Panc1 (cell line): ENCODE measurements around the gene RBBP5. TPM values are rescaled to one million over a fixed set of nuclear protein-coding genes. Genes with fewer than 3 reads are reported as not detected.

Experiments
- ATAC-seq: fragments of 200-7000 bp; cut with Tn5 transposase; 2 replicates; pipeline ENCODE4 v1.9.1; 2020; ENCODE audit warnings: mild to moderate bottlenecking, moderate library complexity
- BruUV-seq: library from RNA; stranded (reverse); fragments of 400-500 nt; replicated peaks from 2 replicates; lab custom pipeline; 2021; lab: Mats Ljungman, UMichigan
- CTCF ChIA-PET: fragments of 300-600 bp; sonication (Branson Sonifier 250); formaldehyde crosslinking; loops from one replicate; lab custom pipeline; 2022; ENCODE audit warnings: antibody characterized with exemption; lab: Charles Lee
- POLR2A ChIA-PET: fragments of 300-600 bp; sonication (Branson Sonifier 250); formaldehyde crosslinking; loops from one replicate; lab custom pipeline; 2022; ENCODE audit warnings: antibody characterized with exemption; lab: Charles Lee
- DNase-seq: peaks from one replicate; pipeline ENCODE4 v3.0.0-alpha.2; 2010; ENCODE audit warnings: low read depth, low spot score
- H3K27ac ChIP-seq: 2 replicates; pipeline ENCODE4 v1.5.1; 2011; ENCODE audit warnings: mild to moderate bottlenecking, low read length, inconsistent platforms
- H3K27me3 ChIP-seq: fragments of 200-500 bp; sonication (Bioruptor generic); 2 replicates; pipeline ENCODE4 v1.6.0; 2014; ENCODE audit warnings: low read length, inconsistent platforms; ENCODE audit not compliant: control insufficient read depth, insufficient read depth
- H3K36me3 ChIP-seq: fragments of 200-500 bp; sonication (Bioruptor generic); 2 replicates; pipeline ENCODE4 v1.5.1; 2014; ENCODE audit warnings: inconsistent platforms, mild to moderate bottlenecking, low read length, moderate library complexity; ENCODE audit not compliant: control insufficient read depth, insufficient read depth
- H3K4me1 ChIP-seq: 2 replicates; pipeline ENCODE4 v1.5.1; 2011; ENCODE audit warnings: inconsistent platforms, mild to moderate bottlenecking, low read length, moderate library complexity; ENCODE audit not compliant: control insufficient read depth, insufficient read depth
- H3K4me3 ChIP-seq, 2 experiments: 2 replicates each; pipeline ENCODE4 v1.5.1; 2011 to 2012; ENCODE audit warnings: low read depth in 2 of 2, low read length in 2 of 2, mild to moderate bottlenecking in 2 of 2, inconsistent platforms in 1 of 2, moderate library complexity in 1 of 2
- H3K9me3 ChIP-seq: fragments of 200-500 bp; sonication (Bioruptor generic); 2 replicates; pipeline ENCODE4 v1.5.1; 2014; ENCODE audit warnings: low read depth, mild to moderate bottlenecking, inconsistent platforms, low read length, moderate library complexity; ENCODE audit not compliant: control insufficient read depth, insufficient read depth
- POLR2AphosphoS5 ChIP-seq: IDR thresholded peaks from 2 replicates; pipeline ENCODE4 v1.6.1; 2012; ENCODE audit warnings: mild to moderate bottlenecking, low read depth, low read length, moderate library complexity
- REST ChIP-seq, 2 experiments: IDR thresholded peaks; 2 replicates each; pipeline ENCODE4 v1.6.1; 2011 to 2012; ENCODE audit warnings: low read depth in 2 of 2, control low read depth in 1 of 2, low read length in 1 of 2, mild to moderate bottlenecking in 1 of 2, moderate library complexity in 1 of 2; ENCODE audit not compliant: insufficient read depth in 1 of 2
- SIN3A ChIP-seq: IDR thresholded peaks from 2 replicates; pipeline ENCODE4 v1.6.1; 2012; ENCODE audit warnings: low read depth, mild to moderate bottlenecking, low read length, moderate library complexity, borderline replicate concordance; ENCODE audit not compliant: insufficient read depth
- TCF7L2 ChIP-seq: IDR thresholded peaks from 2 replicates; pipeline ENCODE4 v1.6.1; 2011; ENCODE audit warnings: mild to moderate bottlenecking, low read depth, low read length, inconsistent platforms
- in situ Hi-C: cut with HindIII; loops from 2 replicates; pipeline ENCODE4 v1.10.0; 2016; ENCODE audit warnings: low sequenced_read_pairs, low pct_unique_long_range_greater_than_20kb
- intact Hi-C: fragments of 100-400 bp; cut with micrococcal nuclease; formaldehyde crosslinking; loops from one replicate; pipeline ENCODE4 v1.10.0; 2022; ENCODE audit not compliant: unreplicated experiment
- total RNA-seq: library from RNA; stranded (reverse); gene quantifications from one replicate; pipeline ENCODE4 v1.2.1, GENCODE V29; 2021; ENCODE audit not compliant: unreplicated experiment
- TF ChIP-seq, protein P1 (sequence below): fragments of 450-650 bp; IDR thresholded peaks from 2 replicates; pipeline ENCODE4 v1.5.1; 2017; ENCODE audit warnings: mild to moderate bottlenecking

Gene RBBP5
- total RNA-seq, 1 experiment from 2014 or later, result 22.2 TPM

DNA sequence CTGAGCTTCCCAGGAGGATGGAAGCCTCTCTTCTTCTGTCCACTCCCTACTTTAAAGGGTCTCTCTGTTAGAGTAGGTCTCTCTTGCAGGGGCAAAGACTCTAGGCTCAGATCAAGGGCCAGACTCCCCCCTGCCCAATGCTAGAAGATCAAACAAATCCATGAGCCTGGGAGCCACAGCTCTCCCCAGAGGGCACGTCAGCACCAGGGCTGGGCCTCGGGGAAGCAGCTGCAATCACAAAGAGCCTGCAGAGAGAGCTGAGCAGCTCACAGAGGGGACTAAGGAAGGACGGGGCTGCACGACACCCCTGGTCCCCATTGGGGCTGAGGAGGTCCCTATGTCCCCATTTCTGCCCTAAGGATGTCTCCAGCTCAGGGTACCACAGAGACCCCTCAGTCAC is 74.9 kb downstream of the RBBP5 start:
- in situ Hi-C loops, result no loop called here
- TF ChIP-seq SIN3A (no peak), POLR2AphosphoS5 (no peak), TCF7L2 (no peak), REST (IDR thresholded peaks at IDR 0.05; ENCODE audit: insufficient read depth in 1 of 2, low read depth in 2 of 2, low read length in 1 of 2) (no peak)
- TF ChIP-seq, protein P1, sequence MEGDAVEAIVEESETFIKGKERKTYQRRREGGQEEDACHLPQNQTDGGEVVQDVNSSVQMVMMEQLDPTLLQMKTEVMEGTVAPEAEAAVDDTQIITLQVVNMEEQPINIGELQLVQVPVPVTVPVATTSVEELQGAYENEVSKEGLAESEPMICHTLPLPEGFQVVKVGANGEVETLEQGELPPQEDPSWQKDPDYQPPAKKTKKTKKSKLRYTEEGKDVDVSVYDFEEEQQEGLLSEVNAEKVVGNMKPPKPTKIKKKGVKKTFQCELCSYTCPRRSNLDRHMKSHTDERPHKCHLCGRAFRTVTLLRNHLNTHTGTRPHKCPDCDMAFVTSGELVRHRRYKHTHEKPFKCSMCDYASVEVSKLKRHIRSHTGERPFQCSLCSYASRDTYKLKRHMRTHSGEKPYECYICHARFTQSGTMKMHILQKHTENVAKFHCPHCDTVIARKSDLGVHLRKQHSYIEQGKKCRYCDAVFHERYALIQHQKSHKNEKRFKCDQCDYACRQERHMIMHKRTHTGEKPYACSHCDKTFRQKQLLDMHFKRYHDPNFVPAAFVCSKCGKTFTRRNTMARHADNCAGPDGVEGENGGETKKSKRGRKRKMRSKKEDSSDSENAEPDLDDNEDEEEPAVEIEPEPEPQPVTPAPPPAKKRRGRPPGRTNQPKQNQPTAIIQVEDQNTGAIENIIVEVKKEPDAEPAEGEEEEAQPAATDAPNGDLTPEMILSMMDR, result no peak
- CTCF ChIA-PET, result no interaction called here
- H3K4me3 ChIP-seq, result no peak overlapping the region
- H3K4me1 ChIP-seq, result no peaks in the 10 kb centered on the region
- H3K27ac ChIP-seq, result no peak overlapping the region
- intact Hi-C loops, result no loop called here
- no peak for ATAC-seq
- no peak for DNase-seq
- no peaks in the 10 kb centered on the region for H3K36me3 ChIP-seq
- BruUV-seq, result no TSS peak
- no peaks in the 10 kb centered on the region for H3K9me3 ChIP-seq
- H3K27me3 ChIP-seq, result peaks cover 15% of the 10 kb centered on the region; the same call in 1 of the 2 replicates
- POLR2A ChIA-PET, result no interaction called here

DNA sequence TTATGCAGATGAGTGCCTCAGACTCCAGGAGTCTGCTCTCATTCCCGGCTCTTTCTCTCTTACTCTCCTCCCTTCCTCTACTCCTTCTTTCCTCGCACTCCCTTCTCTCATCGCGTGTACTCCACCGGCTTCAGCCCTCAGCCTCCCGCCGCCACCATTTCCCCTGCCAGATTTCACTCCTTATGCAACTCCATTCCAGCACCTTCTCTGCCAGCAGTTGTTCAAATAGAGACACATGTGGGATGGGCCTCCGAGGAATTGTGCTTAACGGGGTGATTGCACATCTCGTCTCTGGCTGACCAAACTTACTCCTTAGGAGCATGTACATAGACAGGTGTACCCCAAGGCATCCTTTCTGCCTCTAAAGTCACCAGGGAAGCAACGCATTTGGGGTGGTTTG is 76.6 kb downstream of the RBBP5 start:
- no peak for ATAC-seq
- H3K36me3 ChIP-seq, result no peaks in the 10 kb centered on the region
- H3K4me3 ChIP-seq, result no peak overlapping the region
- intact Hi-C loops, result no loop called here
- no peaks in the 10 kb centered on the region for H3K9me3 ChIP-seq
- H3K4me1 ChIP-seq, result no peaks in the 10 kb centered on the region
- CTCF ChIA-PET, result no interaction called here
- in situ Hi-C loops, result no loop called here
- TF ChIP-seq SIN3A (no peak), REST (IDR thresholded peaks at IDR 0.05; ENCODE audit: insufficient read depth in 1 of 2, low read depth in 2 of 2, low read length in 1 of 2) (no peak), TCF7L2 (no peak), POLR2AphosphoS5 (no peak)
- H3K27ac ChIP-seq, result no peak overlapping the region
- POLR2A ChIA-PET, result no interaction called here
- peaks cover 15% of the 10 kb centered on the region; the same call in 1 of the 2 replicates for H3K27me3 ChIP-seq
- no TSS peak for BruUV-seq
- no peak for DNase-seq
